ENCODE results near the gene PPCDC. TPM values are rescaled to one million over a fixed set of nuclear protein-coding genes. Genes with fewer than 3 reads are reported as not detected.

PPCDC gene
- 1 to 10 TPM; 4.7 to 6.3 (median 5.2) TPM for total RNA-seq
- polyA plus RNA-seq = 12.6 TPM
- long read RNA-seq, donor 1, partial matches to known transcripts = 1 of 7 reads
- long read RNA-seq, donor 1, other reads (novel, unspliced or antisense) = 2 of 7 reads
- long read RNA-seq, donor 2, partial matches to known transcripts = 0 of 5 reads
- long read RNA-seq, donor 2, other reads (novel, unspliced or antisense) = 3 of 5 reads
- long read RNA-seq, donor 3, partial matches to known transcripts = 1 of 7 reads
- long read RNA-seq, donor 3, other reads (novel, unspliced or antisense) = 2 of 7 reads
- long read RNA-seq, donor 4, partial matches to known transcripts = 0 of 2 reads
- long read RNA-seq, donor 4, other reads (novel, unspliced or antisense) = 1 of 2 reads

GRCh38 chr15:75023181-75023871, at the start of gene PPCDC:
Gene PPCDC, plus strand, starts transcription at chr15:75023590. Its CDS starts 4,729 bp downstream, at chr15:75028319.
- Histone ChIP-seq H3K4me3 (ENCODE audit: low read length) (peak within 1 kb of the TSS; percentile 68), H3K4me1 (ENCODE audit: control insufficient read depth, insufficient read depth, low read length) (no peaks in the 10 kb centered on the region), H3K9me3 (ENCODE audit: control insufficient read depth, low read length) (no peaks in the 10 kb centered on the region), H3K27me3 (ENCODE audit: control insufficient read depth, insufficient read depth) (no peaks in the 10 kb centered on the region), H3K27ac (ENCODE audit: low read length) (peak within 1 kb of the TSS; percentile 82)
- ATAC-seq (peak; percentile 97 to 98), DNase-seq (peak; percentile 97 to 99 (median 99))
- WGBS = 4% methylated on average over 40 of the region's 40 CpGs
- intact Hi-C loops (cut with DNase I) = no loop called here

GRCh38 chr15:74976159-74976558, 47.2 kb upstream of the PPCDC start:
- Histone ChIP-seq H3K27ac (ENCODE audit: low read length) (no peak overlapping the region), H3K27me3 (ENCODE audit: control insufficient read depth, insufficient read depth) (no peaks in the 10 kb centered on the region), H3K4me3 (ENCODE audit: low read length) (no peak overlapping the region), H3K9me3 (ENCODE audit: control insufficient read depth, low read length) (no peaks in the 10 kb centered on the region), H3K4me1 (ENCODE audit: control insufficient read depth, insufficient read depth, low read length) (no peaks in the 10 kb centered on the region)
- no peak for DNase-seq
- no peak for ATAC-seq
- 85% methylated on average over 1 of the region's 1 CpG for WGBS
- intact Hi-C loops (cut with DNase I) = no loop called here

GRCh38 chr15:74977599-74977998, 45.8 kb upstream of the PPCDC start:
- Histone ChIP-seq H3K27ac (ENCODE audit: low read length) (no peak overlapping the region), H3K4me1 (ENCODE audit: control insufficient read depth, insufficient read depth, low read length) (no peaks in the 10 kb centered on the region), H3K9me3 (ENCODE audit: control insufficient read depth, low read length) (no peaks in the 10 kb centered on the region), H3K4me3 (ENCODE audit: low read length) (no peak overlapping the region), H3K27me3 (ENCODE audit: control insufficient read depth, insufficient read depth) (no peaks in the 10 kb centered on the region)
- ATAC-seq = no peak
- DNase-seq = no peak
- intact Hi-C loops (cut with DNase I) = no loop called here
- 59% methylated on average over 4 of the region's 4 CpGs for WGBS

GRCh38 chr15:74978077-74978476, 45.3 kb upstream of the PPCDC start:
- no peak overlapping the region for H3K27ac ChIP-seq (ENCODE audit: low read length)
- no peak for DNase-seq
- no peak overlapping the region for H3K4me3 ChIP-seq (ENCODE audit: low read length)
- H3K27me3 ChIP-seq (ENCODE audit: control insufficient read depth, insufficient read depth) = no peaks in the 10 kb centered on the region
- WGBS = 98% methylated on average over 1 of the region's 1 CpG
- no peaks in the 10 kb centered on the region for H3K4me1 ChIP-seq (ENCODE audit: control insufficient read depth, insufficient read depth, low read length)
- intact Hi-C loops (cut with DNase I) = no loop called here
- no peak for ATAC-seq
- H3K9me3 ChIP-seq (ENCODE audit: control insufficient read depth, low read length) = no peaks in the 10 kb centered on the region

GRCh38 chr15:74978503-74978902, 44.9 kb upstream of the PPCDC start:
- DNase-seq (no peak), ATAC-seq (no peak)
- no peaks in the 10 kb centered on the region for H3K4me1 ChIP-seq (ENCODE audit: control insufficient read depth, insufficient read depth, low read length)
- intact Hi-C loops (cut with DNase I) = no loop called here
- H3K27ac ChIP-seq (ENCODE audit: low read length) = no peak overlapping the region
- H3K27me3 ChIP-seq (ENCODE audit: control insufficient read depth, insufficient read depth) = no peaks in the 10 kb centered on the region
- H3K4me3 ChIP-seq (ENCODE audit: low read length) = no peak overlapping the region
- WGBS = 21% methylated on average over 3 of the region's 3 CpGs
- H3K9me3 ChIP-seq (ENCODE audit: control insufficient read depth, low read length) = no peaks in the 10 kb centered on the region

GRCh38 chr15:74982183-74982582, 41.2 kb upstream of the PPCDC start:
- ATAC-seq (no peak), DNase-seq (no peak)
- no peaks in the 10 kb centered on the region for H3K27me3 ChIP-seq (ENCODE audit: control insufficient read depth, insufficient read depth)
- intact Hi-C loops (cut with DNase I) = no loop called here
- H3K4me3 ChIP-seq (ENCODE audit: low read length) = no peak overlapping the region
- H3K4me1 ChIP-seq (ENCODE audit: control insufficient read depth, insufficient read depth, low read length) = no peaks in the 10 kb centered on the region
- H3K9me3 ChIP-seq (ENCODE audit: control insufficient read depth, low read length) = no peaks in the 10 kb centered on the region
- no peak overlapping the region for H3K27ac ChIP-seq (ENCODE audit: low read length)
- WGBS = 61% methylated on average over 5 of the region's 5 CpGs

GRCh38 chr15:74983725-74984231, 39.6 kb upstream of the PPCDC start:
- Histone ChIP-seq H3K4me3 (ENCODE audit: low read length) (no peak overlapping the region), H3K4me1 (ENCODE audit: control insufficient read depth, insufficient read depth, low read length) (no peaks in the 10 kb centered on the region), H3K27me3 (ENCODE audit: control insufficient read depth, insufficient read depth) (no peaks in the 10 kb centered on the region), H3K9me3 (ENCODE audit: control insufficient read depth, low read length) (no peaks in the 10 kb centered on the region), H3K27ac (ENCODE audit: low read length) (no peak overlapping the region)
- intact Hi-C loops (cut with DNase I) = no loop called here
- ATAC-seq (no peak), DNase-seq (no peak)
- 40% methylated on average over 4 of the region's 4 CpGs for WGBS

GRCh38 chr15:74988007-74988800, 35.2 kb upstream of the PPCDC start:
- H3K9me3 ChIP-seq (ENCODE audit: control insufficient read depth, low read length) = no peaks in the 10 kb centered on the region
- no peaks in the 10 kb centered on the region for H3K27me3 ChIP-seq (ENCODE audit: control insufficient read depth, insufficient read depth)
- H3K27ac ChIP-seq (ENCODE audit: low read length) = no peak overlapping the region
- no peak overlapping the region for H3K4me3 ChIP-seq (ENCODE audit: low read length)
- H3K4me1 ChIP-seq (ENCODE audit: control insufficient read depth, insufficient read depth, low read length) = no peaks in the 10 kb centered on the region
- intact Hi-C loops (cut with DNase I) = no loop called here
- DNase-seq = peak in 1 of 3 donors; percentile 63
- ATAC-seq = peak in 1 of 2 donors; percentile 64
- WGBS = 33% methylated on average over 4 of the region's 4 CpGs

GRCh38 chr15:74989527-74989926, 33.9 kb upstream of the PPCDC start:
- Histone ChIP-seq H3K27ac (ENCODE audit: low read length) (no peak overlapping the region), H3K9me3 (ENCODE audit: control insufficient read depth, low read length) (no peaks in the 10 kb centered on the region), H3K4me3 (ENCODE audit: low read length) (no peak overlapping the region), H3K27me3 (ENCODE audit: control insufficient read depth, insufficient read depth) (no peaks in the 10 kb centered on the region), H3K4me1 (ENCODE audit: control insufficient read depth, insufficient read depth, low read length) (no peaks in the 10 kb centered on the region)
- ATAC-seq (no peak), DNase-seq (no peak)
- intact Hi-C loops (cut with DNase I) = no loop called here

- ATAC-seq = no peak
- peaks cover 6% of the 10 kb centered on the region for H3K4me1 ChIP-seq (ENCODE audit: control insufficient read depth, insufficient read depth, low read length)
- intact Hi-C loops (cut with DNase I) = no loop called here
- no peak for DNase-seq
- WGBS = 25% methylated on average over 1 of the region's 1 CpG
- H3K9me3 ChIP-seq (ENCODE audit: control insufficient read depth, low read length) = no peaks in the 10 kb centered on the region
- no peak overlapping the region for H3K27ac ChIP-seq (ENCODE audit: low read length)
- no peak overlapping the region for H3K4me3 ChIP-seq (ENCODE audit: low read length)
- no peaks in the 10 kb centered on the region for H3K27me3 ChIP-seq (ENCODE audit: control insufficient read depth, insufficient read depth)
Measured at GRCh38 chr15:74992619-74993018, 30.8 kb upstream of the PPCDC start.

- intact Hi-C loops (cut with DNase I) = no loop called here
Measured at GRCh38 chr15:74994236-74994635, 29.2 kb upstream of the PPCDC start.

More at GRCh38 chr15:74994236-74994635, 29.2 kb upstream of the PPCDC start:
- DNase-seq = no peak
- no peak overlapping the region for H3K4me3 ChIP-seq (ENCODE audit: low read length)
- peaks cover 6% of the 10 kb centered on the region for H3K4me1 ChIP-seq (ENCODE audit: control insufficient read depth, insufficient read depth, low read length)
- WGBS = 55% methylated on average over 2 of the region's 2 CpGs
- H3K27ac ChIP-seq (ENCODE audit: low read length) = no peak overlapping the region
- no peaks in the 10 kb centered on the region for H3K9me3 ChIP-seq (ENCODE audit: control insufficient read depth, low read length)
- ATAC-seq = no peak
- no peaks in the 10 kb centered on the region for H3K27me3 ChIP-seq (ENCODE audit: control insufficient read depth, insufficient read depth)

Data from right cardiac atrium (tissue), 5 donors.